Progenitor cell of endocrine pancreas (in vitro differentiated cells): ENCODE results near the gene UBAC2. TPM values are rescaled to one million over a fixed set of nuclear protein-coding genes. Genes with fewer than 3 reads are reported as not detected.

Experiments
- DNase-seq: peaks from one replicate; pipeline ENCODE4 v3.0.0; 2021; ENCODE audit warnings: low spot score; ENCODE audit not compliant: unreplicated experiment
- H3K27ac Mint-ChIP-seq: 2 replicates; pipeline ENCODE4 v1.8.0; 2021; ENCODE audit warnings: mild to moderate bottlenecking, moderate library complexity, mixed read lengths
- H3K27me3 Mint-ChIP-seq: 2 replicates; pipeline ENCODE4 v1.8.0; 2021; ENCODE audit warnings: mixed read lengths
- H3K36me3 Mint-ChIP-seq: 2 replicates; pipeline ENCODE4 v1.8.0; 2022; ENCODE audit warnings: mixed read lengths; ENCODE audit not compliant: insufficient read depth
- H3K4me1 Mint-ChIP-seq: 2 replicates; pipeline ENCODE4 v1.8.0; 2021; ENCODE audit warnings: low read depth, mixed read lengths
- H3K4me3 Mint-ChIP-seq: 2 replicates; pipeline ENCODE4 v1.8.0; 2021; ENCODE audit warnings: low read depth, mild to moderate bottlenecking, moderate library complexity, mixed read lengths
- H3K9me3 Mint-ChIP-seq: 2 replicates; pipeline ENCODE4 v1.8.0; 2021; ENCODE audit warnings: low read depth, mixed read lengths
- total RNA-seq: library from RNA; stranded (reverse); gene quantifications from 2 replicates; pipeline ENCODE4 v1.2.1, GENCODE V29; 2021
- TF ChIP-seq, protein P1 (sequence below): fragments of 200-600 bp; sonication (generic); IDR thresholded peaks from one replicate; pipeline ENCODE4 v1.5.0; 2021; ENCODE audit warnings: antibody characterized with exemption, mild to moderate bottlenecking; ENCODE audit not compliant: unreplicated experiment

UBAC2 gene
- total RNA-seq, 1 donor from 2014 or later = 60.6 TPM

DNA sequence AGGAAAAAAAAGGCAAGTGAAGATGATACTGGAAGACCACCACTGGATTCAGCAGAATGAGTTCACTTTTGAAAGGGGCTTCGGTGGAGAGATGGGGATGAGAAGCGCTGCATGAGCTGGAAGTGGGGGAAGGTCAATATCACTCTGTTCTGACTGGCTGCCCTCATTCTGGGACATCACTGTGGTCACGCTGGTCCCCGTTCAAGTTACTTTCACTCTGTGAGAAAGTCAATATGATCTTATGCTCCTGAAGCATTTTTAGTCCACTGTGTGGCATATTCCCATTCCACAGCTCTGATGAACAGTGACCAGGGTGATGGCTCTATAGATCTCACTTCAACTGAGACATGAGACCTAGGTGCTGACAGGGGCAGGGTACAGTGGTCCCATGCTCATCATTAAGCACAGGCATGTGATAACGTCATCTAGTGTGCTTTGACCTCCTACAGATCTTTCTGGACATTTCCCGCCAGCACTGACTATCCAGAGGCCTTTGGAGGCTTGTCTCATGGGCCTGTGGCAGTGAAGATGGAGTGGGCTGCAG is 146.8 kb downstream of the UBAC2 start:
- no peak overlapping the region for H3K4me3 Mint-ChIP-seq
- no peak for DNase-seq
- TF ChIP-seq, protein P1, sequence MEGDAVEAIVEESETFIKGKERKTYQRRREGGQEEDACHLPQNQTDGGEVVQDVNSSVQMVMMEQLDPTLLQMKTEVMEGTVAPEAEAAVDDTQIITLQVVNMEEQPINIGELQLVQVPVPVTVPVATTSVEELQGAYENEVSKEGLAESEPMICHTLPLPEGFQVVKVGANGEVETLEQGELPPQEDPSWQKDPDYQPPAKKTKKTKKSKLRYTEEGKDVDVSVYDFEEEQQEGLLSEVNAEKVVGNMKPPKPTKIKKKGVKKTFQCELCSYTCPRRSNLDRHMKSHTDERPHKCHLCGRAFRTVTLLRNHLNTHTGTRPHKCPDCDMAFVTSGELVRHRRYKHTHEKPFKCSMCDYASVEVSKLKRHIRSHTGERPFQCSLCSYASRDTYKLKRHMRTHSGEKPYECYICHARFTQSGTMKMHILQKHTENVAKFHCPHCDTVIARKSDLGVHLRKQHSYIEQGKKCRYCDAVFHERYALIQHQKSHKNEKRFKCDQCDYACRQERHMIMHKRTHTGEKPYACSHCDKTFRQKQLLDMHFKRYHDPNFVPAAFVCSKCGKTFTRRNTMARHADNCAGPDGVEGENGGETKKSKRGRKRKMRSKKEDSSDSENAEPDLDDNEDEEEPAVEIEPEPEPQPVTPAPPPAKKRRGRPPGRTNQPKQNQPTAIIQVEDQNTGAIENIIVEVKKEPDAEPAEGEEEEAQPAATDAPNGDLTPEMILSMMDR = no peak
- H3K4me1 Mint-ChIP-seq = no peaks in the 10 kb centered on the region
- peaks cover 19% of the 10 kb centered on the region for H3K36me3 Mint-ChIP-seq
- no peak overlapping the region for H3K27ac Mint-ChIP-seq
- H3K9me3 Mint-ChIP-seq = no peaks in the 10 kb centered on the region
- H3K27me3 Mint-ChIP-seq = no peaks in the 10 kb centered on the region

- Mint-ChIP-seq H3K27ac (no peak overlapping the region), H3K4me1 (no peaks in the 10 kb centered on the region), H3K9me3 (no peaks in the 10 kb centered on the region), H3K27me3 (no peaks in the 10 kb centered on the region), H3K4me3 (no peak overlapping the region), H3K36me3 (peaks cover 19% of the 10 kb centered on the region)
- no peak for DNase-seq
- TF ChIP-seq, protein P1 = no peak
These were observed 147.3 kb downstream of the UBAC2 start for GRCh38 chr13:99347911-99348451.

DNA sequence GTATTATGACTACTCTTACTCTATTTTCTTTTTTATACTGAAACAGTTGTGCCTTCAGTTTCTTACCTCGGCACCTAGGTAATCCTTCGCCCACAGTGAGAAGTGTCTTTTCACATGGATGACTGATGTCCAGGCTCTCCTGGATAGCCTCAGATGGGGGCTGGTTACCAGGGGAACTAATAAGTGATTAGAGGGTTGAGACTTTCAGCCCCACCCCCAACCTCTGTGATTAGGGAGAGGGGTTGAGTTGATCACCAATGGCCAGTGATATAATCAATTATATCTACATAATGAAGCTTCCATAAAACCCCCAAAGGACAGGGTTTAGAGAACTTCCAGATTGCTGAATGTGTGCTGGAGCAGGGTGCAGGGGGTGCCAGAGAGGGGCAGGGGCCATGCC is 149.5 kb downstream of the UBAC2 start:
- TF ChIP-seq, protein P1 = no peak
- Mint-ChIP-seq H3K4me3 (no peak overlapping the region), H3K36me3 (peaks cover 17% of the 10 kb centered on the region), H3K9me3 (no peaks in the 10 kb centered on the region), H3K27me3 (no peaks in the 10 kb centered on the region), H3K27ac (no peak overlapping the region), H3K4me1 (no peaks in the 10 kb centered on the region)
- no peak for DNase-seq

GRCh38 chr13:99351772-99352171 is 151.1 kb downstream of the UBAC2 start:
- DNase-seq = no peak

DNA sequence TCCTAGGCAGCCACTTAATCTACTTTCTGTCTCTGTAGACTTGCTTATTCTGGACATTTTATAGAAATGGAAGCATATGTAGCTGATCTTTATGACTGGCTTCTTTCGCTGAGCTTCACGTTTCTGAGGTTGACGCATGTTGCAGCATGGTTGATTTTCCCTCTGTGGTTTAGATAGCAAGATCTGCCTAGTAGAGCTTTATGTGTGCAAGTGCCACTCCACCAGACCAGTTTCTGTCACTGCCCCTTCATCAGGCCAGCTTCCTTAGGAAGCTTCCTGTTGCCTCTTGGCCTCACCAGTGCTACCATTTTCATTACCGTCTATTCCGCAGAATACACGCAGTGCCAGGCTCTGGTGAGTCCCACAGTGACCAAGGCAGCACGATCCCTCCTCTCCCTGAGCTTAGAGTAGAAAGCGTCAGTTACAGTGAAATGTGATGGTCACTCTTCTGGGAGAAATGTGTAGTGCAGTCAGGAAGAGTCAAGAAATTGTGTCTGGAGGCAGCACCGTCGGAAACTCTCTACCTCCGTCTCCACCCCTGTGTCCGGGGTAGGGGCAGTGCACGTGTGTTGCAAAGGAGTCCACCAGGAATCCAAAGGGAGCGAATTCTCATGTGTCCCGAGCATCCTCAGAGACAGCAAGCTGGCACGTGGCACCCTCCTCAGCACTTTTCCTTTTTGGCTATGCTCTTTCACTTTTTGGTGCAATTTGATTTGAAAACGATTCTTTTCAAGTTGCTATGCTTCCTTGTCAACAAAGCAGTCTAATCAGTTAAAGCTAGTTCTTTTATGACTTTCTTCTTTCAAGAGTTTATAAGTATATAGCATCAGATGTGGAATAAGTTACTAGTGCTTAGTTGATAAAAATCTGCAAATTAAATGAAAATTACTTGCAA is 151.9 kb downstream of the UBAC2 start:
- H3K27ac Mint-ChIP-seq = no peak overlapping the region
- TF ChIP-seq, protein P1 = no peak
- peaks cover 13% of the 10 kb centered on the region for H3K4me1 Mint-ChIP-seq
- no peak for DNase-seq
- H3K27me3 Mint-ChIP-seq = no peaks in the 10 kb centered on the region
- peaks cover 16% of the 10 kb centered on the region for H3K36me3 Mint-ChIP-seq
- H3K9me3 Mint-ChIP-seq = no peaks in the 10 kb centered on the region
- no peak overlapping the region for H3K4me3 Mint-ChIP-seq

More at GRCh38 chr13:99351772-99352171, 151.1 kb downstream of the UBAC2 start:
- TF ChIP-seq, protein P1 = no peak
- Mint-ChIP-seq H3K9me3 (no peaks in the 10 kb centered on the region), H3K27ac (no peak overlapping the region), H3K27me3 (no peaks in the 10 kb centered on the region), H3K36me3 (peaks cover 16% of the 10 kb centered on the region), H3K4me3 (no peak overlapping the region), H3K4me1 (peaks cover 7% of the 10 kb centered on the region)
